Activated B cell treated with CpG ODN at 0.5 μM for 24 hours (primary cell): ENCODE data around the gene RNASE8. TPM values are rescaled to one million over a fixed set of nuclear protein-coding genes. Genes with fewer than 3 reads are reported as not detected.
A peak's percentile ranks its signal among the peaks of the same experiment; 100 is the strongest.

ENCODE experiments used
- ATAC-seq: fragments of 200-7000 bp; cut with Tn5 transposase; one replicate; pipeline ENCODE4 v1.10.0; 2021; ENCODE audit warnings: low read depth, mild to moderate bottlenecking, moderate library complexity
- CTCF ChIA-PET: fragments of 350-600 bp; sonication (Branson Sonifier 250); formaldehyde crosslinking; loops from one replicate; lab custom pipeline; 2021; ENCODE audit warnings: antibody characterized with exemption; lab: Charles Lee
- POLR2A ChIA-PET: fragments of 350-600 bp; sonication (Branson Sonifier 250); formaldehyde crosslinking; loops from one replicate; lab custom pipeline; 2021; ENCODE audit warnings: antibody characterized with exemption; lab: Charles Lee
- DNase-seq: peaks from one replicate; pipeline ENCODE4 v3.0.0; 2022
- H3K27ac Mint-ChIP-seq: one replicate; pipeline ENCODE4 v1.8.0; 2020; ENCODE audit warnings: mixed read lengths
- H3K27me3 Mint-ChIP-seq: one replicate; pipeline ENCODE4 v1.8.0; 2021; ENCODE audit warnings: mixed read lengths
- H3K36me3 Mint-ChIP-seq: one replicate; pipeline ENCODE4 v1.8.0; 2021; ENCODE audit warnings: low read depth, mixed read lengths
- H3K4me1 Mint-ChIP-seq: one replicate; pipeline ENCODE4 v1.8.0; 2021; ENCODE audit warnings: mixed read lengths
- H3K4me3 Mint-ChIP-seq: one replicate; pipeline ENCODE4 v1.8.0; 2020; ENCODE audit warnings: mild to moderate bottlenecking, mixed read lengths
- H3K9me3 Mint-ChIP-seq: one replicate; pipeline ENCODE4 v1.8.0; 2020; ENCODE audit warnings: mixed read lengths
- intact Hi-C: fragments of 100-400 bp; cut with micrococcal nuclease; formaldehyde crosslinking; loops from one replicate; pipeline ENCODE4 v1.15.1; 2024
- total RNA-seq: library from RNA; stranded (reverse); gene quantifications from 2 replicates; pipeline ENCODE4 v1.2.3, GENCODE V29; 2022
- TF ChIP-seq, protein P1 (sequence below): fragments of 200-600 bp; IDR thresholded peaks from one replicate; pipeline ENCODE4 v1.8.0; 2022; ENCODE audit warnings: antibody characterized with exemption, mild to moderate bottlenecking

The RNASE8 gene
- total RNA-seq, 1 donor from 2014 or later, result not detected

GRCh38 chr14:21084396-21084795 lies 26.8 kb downstream of the RNASE8 start:
- Mint-ChIP-seq H3K27ac (no peak overlapping the region), H3K4me1 (peaks cover 17% of the 10 kb centered on the region), H3K4me3 (no peak overlapping the region), H3K36me3 (no peaks in the 10 kb centered on the region), H3K27me3 (peaks cover 2% of the 10 kb centered on the region), H3K9me3 (no peaks in the 10 kb centered on the region)
- POLR2A ChIA-PET, result interaction anchor here (0.5 kb wide), 1 partner anchor 1798 kb away, joined by 6 read pairs; no protein-coding TSS in a partner anchor
- TF ChIP-seq, protein P1, sequence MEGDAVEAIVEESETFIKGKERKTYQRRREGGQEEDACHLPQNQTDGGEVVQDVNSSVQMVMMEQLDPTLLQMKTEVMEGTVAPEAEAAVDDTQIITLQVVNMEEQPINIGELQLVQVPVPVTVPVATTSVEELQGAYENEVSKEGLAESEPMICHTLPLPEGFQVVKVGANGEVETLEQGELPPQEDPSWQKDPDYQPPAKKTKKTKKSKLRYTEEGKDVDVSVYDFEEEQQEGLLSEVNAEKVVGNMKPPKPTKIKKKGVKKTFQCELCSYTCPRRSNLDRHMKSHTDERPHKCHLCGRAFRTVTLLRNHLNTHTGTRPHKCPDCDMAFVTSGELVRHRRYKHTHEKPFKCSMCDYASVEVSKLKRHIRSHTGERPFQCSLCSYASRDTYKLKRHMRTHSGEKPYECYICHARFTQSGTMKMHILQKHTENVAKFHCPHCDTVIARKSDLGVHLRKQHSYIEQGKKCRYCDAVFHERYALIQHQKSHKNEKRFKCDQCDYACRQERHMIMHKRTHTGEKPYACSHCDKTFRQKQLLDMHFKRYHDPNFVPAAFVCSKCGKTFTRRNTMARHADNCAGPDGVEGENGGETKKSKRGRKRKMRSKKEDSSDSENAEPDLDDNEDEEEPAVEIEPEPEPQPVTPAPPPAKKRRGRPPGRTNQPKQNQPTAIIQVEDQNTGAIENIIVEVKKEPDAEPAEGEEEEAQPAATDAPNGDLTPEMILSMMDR, result no peak
- intact Hi-C loops, result no loop called here
- no peak for DNase-seq
- ATAC-seq, result no peak
- CTCF ChIA-PET, result interaction anchor here (1.8 kb wide), 1 partner anchor 8 kb away, joined by 7 read pairs; no protein-coding TSS in a partner anchor

DNA sequence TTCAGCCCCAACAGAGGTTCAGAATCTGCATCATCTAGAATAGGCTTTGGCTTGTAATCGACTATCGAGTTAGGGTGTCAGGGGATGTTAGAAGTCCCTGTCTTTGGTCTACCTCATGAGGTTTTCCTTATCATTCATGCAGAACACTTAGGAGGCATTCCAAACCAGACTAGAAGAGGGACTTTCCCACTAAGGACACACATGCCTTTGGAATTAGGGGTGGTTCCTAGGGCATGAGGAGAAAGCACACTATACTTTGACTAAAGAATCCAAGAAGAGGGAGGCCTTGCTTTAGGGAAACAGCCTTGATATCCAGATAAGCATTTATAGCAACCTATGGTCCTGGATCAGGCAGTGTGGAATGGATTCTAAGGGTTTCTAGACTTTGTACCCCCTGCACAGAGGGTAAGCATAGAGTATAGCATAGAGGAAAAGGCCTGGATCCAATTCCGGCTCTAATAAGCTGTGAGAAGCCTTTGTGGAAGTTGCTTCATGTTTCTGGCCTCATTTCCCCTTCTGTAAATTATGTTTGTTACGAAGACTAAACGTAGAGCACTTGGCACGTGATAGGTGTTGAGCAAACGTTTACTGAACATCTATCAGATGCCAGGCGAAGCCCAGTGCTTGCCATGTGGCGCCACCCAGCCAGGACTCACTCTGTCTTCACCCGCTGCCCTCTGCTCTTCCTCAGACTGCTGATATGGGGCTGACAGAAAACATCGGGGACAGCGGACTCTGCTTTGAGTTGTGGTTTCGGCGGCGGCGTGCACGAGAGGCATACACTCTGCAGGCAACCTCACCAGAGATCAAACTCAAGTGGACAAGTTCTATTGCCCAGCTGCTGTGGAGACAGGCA lies 27.6 kb downstream of the RNASE8 start:
- POLR2A ChIA-PET, result no interaction called here
- no peak overlapping the region for H3K4me3 Mint-ChIP-seq
- peaks cover 17% of the 10 kb centered on the region for H3K4me1 Mint-ChIP-seq
- H3K9me3 Mint-ChIP-seq, result no peaks in the 10 kb centered on the region
- TF ChIP-seq, protein P1, result no peak
- no peaks in the 10 kb centered on the region for H3K36me3 Mint-ChIP-seq
- no peak overlapping the region for H3K27ac Mint-ChIP-seq
- intact Hi-C loops, result no loop called here
- no peak for DNase-seq
- no peak for ATAC-seq
- CTCF ChIA-PET, result interaction anchor here (0.9 to 4.7 kb wide), 3 partner anchors 7 to 70 kb away, joined by 4 to 34 read pairs (median 7); no protein-coding TSS in a partner anchor
- peaks cover under 1% of the 10 kb centered on the region for H3K27me3 Mint-ChIP-seq

- intact Hi-C loops, result no loop called here
- no peaks in the 10 kb centered on the region for H3K9me3 Mint-ChIP-seq
Observed at GRCh38 chr14:21086908-21087293, 29.3 kb downstream of the RNASE8 start.

DNA sequence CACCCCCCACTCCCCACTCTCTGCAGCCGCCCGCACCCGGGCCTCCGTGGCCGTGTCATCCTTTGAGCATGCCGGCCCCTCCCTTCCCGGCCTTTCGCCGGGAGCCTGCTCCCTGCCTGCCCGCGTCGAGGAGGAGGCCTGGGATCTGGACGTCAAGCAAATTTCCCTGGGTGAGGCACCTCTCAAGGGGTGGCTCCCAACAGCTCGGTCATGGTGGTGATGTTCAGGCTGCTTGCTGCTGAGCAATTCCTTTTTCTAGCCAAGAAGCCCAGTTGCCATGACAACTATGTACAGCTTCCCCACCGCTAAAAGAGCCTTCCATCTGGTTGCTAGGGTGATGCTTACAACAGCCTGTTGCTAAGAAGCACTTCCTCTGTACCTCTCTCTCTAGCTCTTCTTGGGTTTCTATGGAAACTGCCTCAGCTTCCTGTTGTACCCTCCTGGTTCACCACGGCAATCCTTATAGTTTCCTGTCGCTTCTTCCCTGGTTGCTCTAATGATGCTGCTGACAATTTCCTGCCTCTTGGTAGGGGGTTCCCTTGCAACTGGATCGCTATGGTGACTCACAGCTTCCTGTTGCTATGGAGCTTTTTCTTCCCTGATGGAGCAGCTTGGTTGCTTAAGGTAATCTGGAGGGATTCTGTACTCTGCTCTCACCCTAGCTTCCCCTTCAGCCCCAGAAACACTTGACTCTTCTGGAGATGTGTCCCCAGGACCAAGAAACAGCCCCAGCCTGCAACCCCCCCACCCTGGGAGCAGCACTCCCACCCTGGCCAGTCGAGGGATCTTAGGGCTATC lies 29.9 kb downstream of the RNASE8 start:
- ATAC-seq, result peak; percentile 70
- peaks cover 20% of the 10 kb centered on the region for H3K4me1 Mint-ChIP-seq
- no peaks in the 10 kb centered on the region for H3K9me3 Mint-ChIP-seq
- H3K36me3 Mint-ChIP-seq, result no peaks in the 10 kb centered on the region
- POLR2A ChIA-PET, result interaction anchor here (0.7 to 1.1 kb wide), 2 partner anchors 17 to 68 kb away, joined by 3 to 5 read pairs; no protein-coding TSS in a partner anchor
- no peaks in the 10 kb centered on the region for H3K27me3 Mint-ChIP-seq
- no peak overlapping the region for H3K4me3 Mint-ChIP-seq
- TF ChIP-seq, protein P1, result no peak
- CTCF ChIA-PET, result interaction anchor here (0.9 to 4.7 kb wide), 6 partner anchors 9 to 72 kb away, joined by 4 to 34 read pairs (median 14); no protein-coding TSS in a partner anchor
- no peak for DNase-seq
- intact Hi-C loops, result no loop called here
- peak overlapping the region; percentile 50 for H3K27ac Mint-ChIP-seq

More at GRCh38 chr14:21086908-21087293, 29.3 kb downstream of the RNASE8 start:
- no peak overlapping the region for H3K4me3 Mint-ChIP-seq
- POLR2A ChIA-PET, result interaction anchor here (0.7 to 1.1 kb wide), 2 partner anchors 16 to 68 kb away, joined by 3 to 5 read pairs; no protein-coding TSS in a partner anchor
- TF ChIP-seq, protein P1, result no peak
- no peaks in the 10 kb centered on the region for H3K36me3 Mint-ChIP-seq
- H3K4me1 Mint-ChIP-seq, result peaks cover 19% of the 10 kb centered on the region
- CTCF ChIA-PET, result interaction anchor here (0.9 to 4.7 kb wide), 4 partner anchors 9 to 72 kb away, joined by 4 to 34 read pairs (median 14); no protein-coding TSS in a partner anchor
- no peak for ATAC-seq
- DNase-seq, result no peak
- peak overlapping the region; percentile 32 for H3K27ac Mint-ChIP-seq
- H3K27me3 Mint-ChIP-seq, result no peaks in the 10 kb centered on the region
